ENCODE measurements around the gene STOML2.
A peak's percentile ranks its signal among the peaks of the same experiment; 100 is the strongest.

Gene STOML2

GRCh38 chr9:35071814-35072460 is 31.0 kb downstream of the STOML2 start:
- peak; percentile 83 for DNase-seq

GRCh38 chr9:35070823-35071813 is 31.8 kb downstream of the STOML2 start:
- no peak for DNase-seq

GRCh38 chr9:35069020-35069419 is 33.9 kb downstream of the STOML2 start:
- no peak for DNase-seq

GRCh38 chr9:35067056-35067455 is 35.9 kb downstream of the STOML2 start:
- DNase-seq: no peak

GRCh38 chr9:35060548-35061207 is 42.3 kb downstream of the STOML2 start:
- no peak for DNase-seq

GRCh38 chr9:35059438-35059837 is 43.5 kb downstream of the STOML2 start:
- DNase-seq: no peak

GRCh38 chr9:35057271-35057620 is 45.7 kb downstream of the STOML2 start:
- DNase-seq: no peak

GRCh38 chr9:35056571-35057270 is 46.2 kb downstream of the STOML2 start:
- DNase-seq: no peak

- no peak for DNase-seq
These were observed 47.9 kb downstream of the STOML2 start for GRCh38 chr9:35054871-35055644.

GRCh38 chr9:35054185-35054835 is 48.6 kb downstream of the STOML2 start:
- no peak for DNase-seq

- peak; percentile 62 for DNase-seq
These were observed 51.6 kb downstream of the STOML2 start for GRCh38 chr9:35051069-35051967.

All from DMS53 (cell line).